Measurements from ENCODE around the gene KLHL29. TPM values are rescaled to one million over a fixed set of nuclear protein-coding genes. Genes with fewer than 3 reads are reported as not detected.

KLHL29 gene
- total RNA-seq, 1 experiment from 2014 or later, result 16.7 TPM

DNA sequence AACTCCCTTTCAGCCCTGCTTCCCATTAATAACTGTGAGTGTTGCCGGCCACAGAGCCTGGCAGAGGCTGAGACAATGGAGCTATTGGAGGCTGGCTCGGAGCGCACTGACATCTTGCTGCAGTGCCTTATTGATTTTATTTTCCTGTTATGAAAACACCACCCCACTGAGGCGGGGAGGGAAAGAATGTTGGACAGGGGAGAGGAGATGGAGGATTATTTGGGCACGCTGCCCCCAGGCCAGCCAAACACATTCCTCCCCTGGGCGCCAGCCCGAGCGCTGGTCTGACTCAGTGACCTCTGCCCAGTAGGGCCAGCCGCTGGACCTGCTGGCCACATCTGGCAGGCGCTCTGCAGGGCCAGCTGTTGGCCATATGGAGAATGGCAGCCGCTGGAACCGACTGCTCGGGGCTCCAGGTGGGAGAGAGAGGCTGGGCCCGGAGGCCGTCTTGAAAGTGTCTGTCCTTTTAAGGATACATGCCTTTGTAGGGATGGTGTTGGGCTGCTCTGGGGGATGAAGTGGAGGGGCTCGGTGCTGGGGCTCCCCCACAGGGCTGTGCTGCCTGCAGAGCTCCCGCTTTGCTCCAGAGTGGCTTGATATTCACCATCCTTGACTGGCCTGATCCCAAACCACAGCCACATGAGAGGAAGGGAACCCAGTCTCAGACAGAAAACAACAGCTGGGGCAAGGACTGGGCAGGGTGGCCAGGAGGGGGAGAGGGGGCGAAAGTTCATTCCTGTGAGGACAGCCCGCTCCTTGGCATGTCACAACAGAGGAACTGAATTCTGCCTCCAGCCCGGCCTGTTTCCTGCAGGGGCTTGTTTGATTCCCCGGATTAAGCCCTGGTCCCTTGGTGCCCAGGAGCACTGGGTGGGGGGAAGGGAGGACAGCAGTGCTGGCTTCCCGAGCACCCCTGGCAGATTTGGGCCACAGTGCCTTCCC lies 179.0 kb downstream of the KLHL29 start:
- Histone ChIP-seq H3K9me2 (ENCODE audit: insufficient read depth) (no peaks in the 10 kb centered on the region), H3K27me3 (ENCODE audit: insufficient read depth, low read length) (no peaks in the 10 kb centered on the region), H3K4me1 (ENCODE audit: control insufficient read depth in 1 of 2, insufficient read depth in 2 of 2, low read length in 2 of 2) (no peaks in the 10 kb centered on the region), H4K20me1 (ENCODE audit: insufficient read depth) (no peaks in the 10 kb centered on the region), H3K27ac (ENCODE audit: low read depth, low read length) (no peak overlapping the region), H3K79me2 (ENCODE audit: insufficient read depth, low read length) (no peaks in the 10 kb centered on the region), H3K4me3 (replicated peaks in 1 of 2; ENCODE audit: low read depth in 1 of 2, low read length in 2 of 2) (no peak overlapping the region), H3K9ac (ENCODE audit: low read length) (no peak overlapping the region), H3K9me3 (ENCODE audit: control insufficient read depth in 1 of 2, insufficient read depth in 1 of 2, low read depth in 1 of 2, low read length in 2 of 2) (no peaks in the 10 kb centered on the region), H3K4me2 (ENCODE audit: low read length) (no peak overlapping the region), H2AFZ (ENCODE audit: low read depth, low read length, poor library complexity, severe bottlenecking) (no peak overlapping the region), H3K36me3 (ENCODE audit: control insufficient read depth in 1 of 2, insufficient read depth in 2 of 2, low read length in 2 of 2) (no peaks in the 10 kb centered on the region; a peak in 1 of 4 replicates)
- POLR2A ChIA-PET, result no interaction called here
- intact Hi-C loops (cut with micrococcal nuclease), result no loop called here
- CTCF ChIA-PET, result no interaction called here
- RAD21 ChIA-PET (ENCODE audit: low non-redundant PET in 1 of 2, low total read pairs in 2 of 2, uncharacterized antibody in 2 of 2, unreplicated experiment in 2 of 2), result no interaction called here
- ATAC-seq (0 out of 2 replicates have a peak, but pooled peaks have one; percentile 26), DNase-seq (ENCODE audit: low read depth, low spot score) (no peak)
- BruUV-seq (replicated peaks), result no TSS peak
- TF ChIP-seq ZFX (IDR thresholded peaks at IDR 0.05), result no peak
- TF ChIP-seq TCF7L2 (IDR thresholded peaks at IDR 0.05; ENCODE audit: borderline replicate concordance, extremely low read depth, insufficient read depth, insufficient read length), result no peak

DNA sequence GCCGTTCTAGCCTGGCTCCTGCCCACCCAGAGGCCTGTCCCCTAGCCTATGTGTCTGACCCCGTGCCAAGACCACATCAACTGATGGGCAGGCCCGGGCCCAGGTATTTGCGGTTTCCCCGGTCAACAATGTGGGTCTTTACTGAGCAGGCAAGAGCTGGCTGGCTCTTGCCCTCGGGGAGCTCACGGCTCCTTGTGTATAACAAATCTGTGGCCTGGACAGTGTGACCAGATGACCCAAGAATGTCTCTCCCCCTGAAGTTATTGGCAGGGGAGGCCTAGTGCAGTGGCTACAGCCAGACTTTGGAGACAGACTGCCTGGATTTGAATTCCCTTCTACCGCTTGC lies 179.6 kb downstream of the KLHL29 start:
- RAD21 ChIA-PET (ENCODE audit: low non-redundant PET in 1 of 2, low total read pairs in 2 of 2, uncharacterized antibody in 2 of 2, unreplicated experiment in 2 of 2), result no interaction called here
- POLR2A ChIA-PET, result no interaction called here
- Histone ChIP-seq H3K4me2 (ENCODE audit: low read length) (no peak overlapping the region), H3K36me3 (ENCODE audit: control insufficient read depth in 1 of 2, insufficient read depth in 2 of 2, low read length in 2 of 2) (no peaks in the 10 kb centered on the region; a peak in 1 of 4 replicates), H3K79me2 (ENCODE audit: insufficient read depth, low read length) (no peaks in the 10 kb centered on the region), H3K9me2 (ENCODE audit: insufficient read depth) (no peaks in the 10 kb centered on the region), H3K4me3 (replicated peaks in 1 of 2; ENCODE audit: low read depth in 1 of 2, low read length in 2 of 2) (no peak overlapping the region), H3K27ac (ENCODE audit: low read depth, low read length) (no peak overlapping the region), H3K9me3 (ENCODE audit: control insufficient read depth in 1 of 2, insufficient read depth in 1 of 2, low read depth in 1 of 2, low read length in 2 of 2) (no peaks in the 10 kb centered on the region), H3K9ac (ENCODE audit: low read length) (no peak overlapping the region), H4K20me1 (ENCODE audit: insufficient read depth) (no peaks in the 10 kb centered on the region), H3K4me1 (ENCODE audit: control insufficient read depth in 1 of 2, insufficient read depth in 2 of 2, low read length in 2 of 2) (no peaks in the 10 kb centered on the region), H3K27me3 (ENCODE audit: insufficient read depth, low read length) (no peaks in the 10 kb centered on the region), H2AFZ (ENCODE audit: low read depth, low read length, poor library complexity, severe bottlenecking) (no peak overlapping the region)
- no peak for ATAC-seq
- no peak for TF ChIP-seq ZFX (IDR thresholded peaks at IDR 0.05)
- TF ChIP-seq, protein P1, sequence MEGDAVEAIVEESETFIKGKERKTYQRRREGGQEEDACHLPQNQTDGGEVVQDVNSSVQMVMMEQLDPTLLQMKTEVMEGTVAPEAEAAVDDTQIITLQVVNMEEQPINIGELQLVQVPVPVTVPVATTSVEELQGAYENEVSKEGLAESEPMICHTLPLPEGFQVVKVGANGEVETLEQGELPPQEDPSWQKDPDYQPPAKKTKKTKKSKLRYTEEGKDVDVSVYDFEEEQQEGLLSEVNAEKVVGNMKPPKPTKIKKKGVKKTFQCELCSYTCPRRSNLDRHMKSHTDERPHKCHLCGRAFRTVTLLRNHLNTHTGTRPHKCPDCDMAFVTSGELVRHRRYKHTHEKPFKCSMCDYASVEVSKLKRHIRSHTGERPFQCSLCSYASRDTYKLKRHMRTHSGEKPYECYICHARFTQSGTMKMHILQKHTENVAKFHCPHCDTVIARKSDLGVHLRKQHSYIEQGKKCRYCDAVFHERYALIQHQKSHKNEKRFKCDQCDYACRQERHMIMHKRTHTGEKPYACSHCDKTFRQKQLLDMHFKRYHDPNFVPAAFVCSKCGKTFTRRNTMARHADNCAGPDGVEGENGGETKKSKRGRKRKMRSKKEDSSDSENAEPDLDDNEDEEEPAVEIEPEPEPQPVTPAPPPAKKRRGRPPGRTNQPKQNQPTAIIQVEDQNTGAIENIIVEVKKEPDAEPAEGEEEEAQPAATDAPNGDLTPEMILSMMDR (IDR thresholded peaks at IDR 0.05 in 2 of 3, conservative IDR thresholded peaks at IDR 0.05 in 1 of 3; ENCODE audit: borderline replicate concordance in 1 of 3, insufficient read depth in 1 of 3, low read depth in 2 of 3, low read length in 2 of 3), result no peak
- no peak for TF ChIP-seq YY1 (IDR thresholded peaks at IDR 0.05; ENCODE audit: extremely low read depth, insufficient replicate concordance, low read depth, low read length)
- TF ChIP-seq, protein P2, sequence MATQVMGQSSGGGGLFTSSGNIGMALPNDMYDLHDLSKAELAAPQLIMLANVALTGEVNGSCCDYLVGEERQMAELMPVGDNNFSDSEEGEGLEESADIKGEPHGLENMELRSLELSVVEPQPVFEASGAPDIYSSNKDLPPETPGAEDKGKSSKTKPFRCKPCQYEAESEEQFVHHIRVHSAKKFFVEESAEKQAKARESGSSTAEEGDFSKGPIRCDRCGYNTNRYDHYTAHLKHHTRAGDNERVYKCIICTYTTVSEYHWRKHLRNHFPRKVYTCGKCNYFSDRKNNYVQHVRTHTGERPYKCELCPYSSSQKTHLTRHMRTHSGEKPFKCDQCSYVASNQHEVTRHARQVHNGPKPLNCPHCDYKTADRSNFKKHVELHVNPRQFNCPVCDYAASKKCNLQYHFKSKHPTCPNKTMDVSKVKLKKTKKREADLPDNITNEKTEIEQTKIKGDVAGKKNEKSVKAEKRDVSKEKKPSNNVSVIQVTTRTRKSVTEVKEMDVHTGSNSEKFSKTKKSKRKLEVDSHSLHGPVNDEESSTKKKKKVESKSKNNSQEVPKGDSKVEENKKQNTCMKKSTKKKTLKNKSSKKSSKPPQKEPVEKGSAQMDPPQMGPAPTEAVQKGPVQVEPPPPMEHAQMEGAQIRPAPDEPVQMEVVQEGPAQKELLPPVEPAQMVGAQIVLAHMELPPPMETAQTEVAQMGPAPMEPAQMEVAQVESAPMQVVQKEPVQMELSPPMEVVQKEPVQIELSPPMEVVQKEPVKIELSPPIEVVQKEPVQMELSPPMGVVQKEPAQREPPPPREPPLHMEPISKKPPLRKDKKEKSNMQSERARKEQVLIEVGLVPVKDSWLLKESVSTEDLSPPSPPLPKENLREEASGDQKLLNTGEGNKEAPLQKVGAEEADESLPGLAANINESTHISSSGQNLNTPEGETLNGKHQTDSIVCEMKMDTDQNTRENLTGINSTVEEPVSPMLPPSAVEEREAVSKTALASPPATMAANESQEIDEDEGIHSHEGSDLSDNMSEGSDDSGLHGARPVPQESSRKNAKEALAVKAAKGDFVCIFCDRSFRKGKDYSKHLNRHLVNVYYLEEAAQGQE (IDR thresholded peaks at IDR 0.05; ENCODE audit: low read depth), result no peak
- no peak for TF ChIP-seq POLR2A (IDR thresholded peaks at IDR 0.05; ENCODE audit: borderline replicate concordance, extremely low read depth, insufficient read depth, insufficient read length)
- TF ChIP-seq, protein P3, sequence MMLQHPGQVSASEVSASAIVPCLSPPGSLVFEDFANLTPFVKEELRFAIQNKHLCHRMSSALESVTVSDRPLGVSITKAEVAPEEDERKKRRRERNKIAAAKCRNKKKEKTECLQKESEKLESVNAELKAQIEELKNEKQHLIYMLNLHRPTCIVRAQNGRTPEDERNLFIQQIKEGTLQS (IDR thresholded peaks at IDR 0.05), result no peak
- no peak for TF ChIP-seq SRF (IDR thresholded peaks at IDR 0.05; ENCODE audit: low read depth)
- intact Hi-C loops (cut with micrococcal nuclease), result no loop called here
- BruUV-seq (replicated peaks), result no TSS peak
- no peak for DNase-seq (ENCODE audit: low read depth, low spot score)
- CTCF ChIA-PET, result no interaction called here
